HG02970 (cell line): ENCODE results near the gene NME3.
A peak's percentile ranks its signal among the peaks of the same experiment; 100 is the strongest.

Source experiments
- ATAC-seq: cut with Tn5 transposase; IDR thresholded peaks from one replicate; pipeline ENCODE4 v1.9.1; 2021; ENCODE audit warnings: mild to moderate bottlenecking, moderate library complexity, moderate number of reproducible peaks; ENCODE audit not compliant: unreplicated experiment, low FRiP score

Gene NME3

DNA sequence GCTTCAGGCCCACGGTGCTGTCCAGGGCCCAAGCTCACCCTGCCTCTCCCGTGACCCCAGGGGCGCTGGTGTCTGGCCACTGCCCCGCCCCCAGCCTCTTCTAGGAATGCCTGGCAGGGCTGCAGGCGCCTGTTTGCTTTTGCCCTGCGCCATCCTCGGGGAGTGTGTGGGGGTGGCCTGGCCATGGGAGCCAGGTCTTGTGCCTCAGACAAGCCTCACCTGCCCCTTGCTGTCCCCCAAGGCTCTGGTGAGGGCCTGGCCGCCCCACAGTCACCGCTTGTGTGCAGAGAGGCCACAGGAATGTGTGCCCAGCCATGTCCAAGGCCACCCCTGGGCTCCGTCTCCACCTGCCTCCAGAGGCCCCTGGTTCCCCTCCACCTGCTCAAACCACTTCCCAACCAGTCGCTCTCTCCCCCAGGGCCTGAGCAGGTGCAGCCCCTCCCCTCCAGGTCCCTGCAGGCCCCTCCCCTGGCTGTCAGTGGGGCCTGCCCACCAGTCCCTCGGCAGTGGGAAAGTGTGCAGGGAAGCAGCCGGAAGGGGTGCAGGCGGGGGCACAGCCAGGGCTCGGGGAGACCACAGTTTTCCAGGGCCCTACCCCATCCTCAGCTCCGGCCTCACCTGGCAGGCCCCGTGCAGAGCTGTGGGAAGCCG, 23.0 kb upstream of the NME3 start:
- ATAC-seq: no peak

DNA sequence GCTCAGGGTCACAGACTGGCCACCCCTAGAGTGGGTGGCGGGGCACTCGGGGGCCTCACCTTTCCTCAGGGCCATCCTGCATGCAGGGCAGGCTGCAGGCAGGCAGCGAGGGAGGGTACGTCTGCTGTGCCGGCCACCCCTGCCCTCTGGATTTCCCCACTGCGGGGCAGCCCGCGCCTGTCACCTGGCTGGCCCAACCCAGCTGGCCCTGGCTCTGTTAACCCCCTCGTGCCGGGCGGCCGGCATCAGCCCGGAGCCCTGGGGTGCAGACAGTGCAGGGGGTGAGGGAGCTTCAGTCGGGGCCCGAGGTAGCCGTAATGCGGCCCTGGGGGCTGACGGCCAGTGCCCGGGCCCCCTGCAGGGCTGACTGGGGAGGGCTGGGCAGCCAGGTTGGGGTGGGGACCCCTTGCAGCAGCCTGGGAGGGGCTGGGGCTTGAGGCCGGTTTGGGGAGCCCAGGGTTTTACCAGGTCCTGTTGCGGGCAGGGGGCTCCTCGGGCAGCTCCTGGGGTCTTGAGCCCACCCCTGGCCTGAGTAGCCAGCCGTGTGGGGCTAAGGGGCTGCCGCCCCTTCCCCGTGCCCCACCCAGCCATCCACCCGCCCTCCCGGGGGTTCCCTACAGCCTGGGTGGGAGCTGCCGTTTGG, 22.4 kb upstream of the NME3 start, which contains the start of gene IGFALS:
Gene IGFALS (minus strand): TSS at position 128 of the 643 bp plus-strand sequence. CDS start 53 bp downstream, at position 75.
- no peak for ATAC-seq

DNA sequence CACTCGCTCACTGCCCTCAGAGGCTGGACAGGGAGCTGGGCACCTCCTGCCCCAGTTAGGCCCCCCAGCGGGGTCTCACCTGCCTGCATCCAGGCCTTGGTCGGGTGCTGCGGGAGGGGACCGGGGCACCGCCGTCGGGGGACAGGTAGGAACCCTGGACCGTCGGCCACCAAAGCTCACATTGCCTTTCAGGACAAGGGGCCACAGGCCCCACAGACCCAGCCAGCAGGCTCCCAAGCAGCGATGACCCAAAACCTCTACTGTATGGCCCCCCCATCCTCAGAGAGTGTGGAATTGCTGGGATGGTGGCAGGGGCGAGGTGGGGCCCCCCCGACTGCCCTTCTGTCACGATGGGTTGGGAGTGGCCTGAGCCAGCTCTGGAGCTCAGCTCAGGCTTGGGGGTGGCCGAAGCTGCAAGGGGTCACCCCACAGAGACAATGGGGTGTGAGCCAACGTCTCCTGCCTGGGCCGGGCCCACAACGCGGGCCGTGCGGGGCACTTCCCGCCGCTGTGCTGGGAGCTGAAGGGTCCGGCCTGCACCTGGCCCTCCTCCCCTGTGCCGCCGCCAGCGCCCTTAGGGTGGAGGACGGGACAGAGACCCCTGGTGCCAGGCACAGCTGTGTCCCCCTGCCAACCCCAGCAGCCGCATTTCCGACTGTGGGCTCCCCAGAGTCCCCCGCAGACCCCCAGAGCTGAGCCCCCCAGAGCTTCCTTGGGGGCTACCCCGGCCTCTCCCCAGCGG, 21.7 kb upstream of the NME3 start:
- no peak for ATAC-seq

DNA sequence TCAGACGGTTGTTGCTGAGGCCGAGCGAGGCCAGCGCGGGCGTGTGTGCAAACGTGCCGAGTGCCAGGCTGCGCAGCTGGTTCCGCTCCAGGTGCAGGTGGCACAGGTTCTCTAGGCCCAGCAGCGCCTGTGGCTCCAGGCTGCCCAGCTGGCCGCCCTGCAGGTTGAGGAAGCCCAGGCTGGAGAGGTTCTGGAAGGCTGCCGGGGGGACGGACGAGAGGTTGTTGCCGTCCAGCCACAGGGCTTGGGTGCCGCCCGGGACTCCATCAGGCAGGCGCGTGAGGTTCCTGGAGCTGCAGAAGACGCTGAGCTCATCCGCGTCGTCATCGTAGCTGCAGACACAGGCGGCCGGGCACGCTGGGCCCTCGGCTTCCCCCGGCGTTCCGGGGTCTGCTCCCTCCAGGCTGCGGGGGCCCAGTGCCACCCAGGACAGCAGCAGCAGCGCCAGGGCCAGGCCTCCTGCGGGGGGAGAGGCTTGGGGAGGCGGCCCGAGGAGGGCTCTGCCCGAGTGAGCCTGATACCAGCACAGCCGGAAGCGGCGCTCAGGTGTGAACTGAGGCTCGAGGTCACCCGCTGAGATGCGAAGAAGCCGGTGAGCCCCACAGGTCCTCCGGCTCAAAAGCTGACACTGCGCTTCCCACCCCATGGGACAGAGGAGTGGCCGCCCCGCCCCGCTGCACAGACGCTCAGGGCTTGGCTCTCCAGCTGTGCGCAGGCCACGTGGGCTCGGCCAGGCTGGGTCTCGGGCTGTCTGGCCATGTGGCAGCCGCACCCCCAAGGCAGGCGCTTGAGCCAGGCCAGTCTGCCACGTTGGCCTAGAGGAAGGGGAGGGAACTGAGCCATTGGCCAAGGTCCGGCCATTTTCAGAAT, 20.8 kb upstream of the NME3 start:
- no peak for ATAC-seq

DNA sequence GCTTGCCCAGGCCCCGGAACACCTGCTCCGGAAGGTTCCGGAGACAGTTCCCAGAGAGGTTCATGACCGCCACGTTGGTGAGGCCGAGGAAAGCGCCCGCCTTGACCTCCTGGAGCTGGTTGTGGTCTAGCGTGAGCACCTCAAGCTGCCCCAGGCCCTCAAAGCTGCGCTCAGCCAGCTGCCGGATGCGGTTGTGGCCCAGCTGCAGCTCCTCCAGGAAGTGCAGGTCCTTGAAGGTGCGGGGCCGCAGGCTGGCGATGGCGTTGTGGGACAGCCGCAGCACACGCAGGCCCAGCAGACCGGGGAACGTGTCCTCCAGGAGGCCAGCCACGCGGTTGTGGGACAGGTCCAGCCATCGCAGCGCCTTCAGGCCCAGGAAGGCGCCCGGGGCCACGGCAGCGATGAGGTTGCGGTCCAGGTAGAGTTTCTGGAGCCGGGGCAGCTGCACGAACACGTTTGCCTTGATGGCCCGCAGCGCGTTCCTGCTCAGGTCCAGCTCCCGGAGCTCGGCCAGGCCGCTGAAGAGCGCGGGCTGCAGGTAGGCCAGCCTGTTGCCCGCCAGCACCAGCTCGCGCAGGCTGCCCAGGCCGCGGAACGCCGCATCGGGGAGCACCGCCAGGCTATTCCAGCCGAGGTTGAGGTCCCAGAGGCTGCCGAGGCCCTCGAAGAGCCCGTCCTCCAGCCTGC, 20.1 kb upstream of the NME3 start:
- ATAC-seq: no peak

DNA sequence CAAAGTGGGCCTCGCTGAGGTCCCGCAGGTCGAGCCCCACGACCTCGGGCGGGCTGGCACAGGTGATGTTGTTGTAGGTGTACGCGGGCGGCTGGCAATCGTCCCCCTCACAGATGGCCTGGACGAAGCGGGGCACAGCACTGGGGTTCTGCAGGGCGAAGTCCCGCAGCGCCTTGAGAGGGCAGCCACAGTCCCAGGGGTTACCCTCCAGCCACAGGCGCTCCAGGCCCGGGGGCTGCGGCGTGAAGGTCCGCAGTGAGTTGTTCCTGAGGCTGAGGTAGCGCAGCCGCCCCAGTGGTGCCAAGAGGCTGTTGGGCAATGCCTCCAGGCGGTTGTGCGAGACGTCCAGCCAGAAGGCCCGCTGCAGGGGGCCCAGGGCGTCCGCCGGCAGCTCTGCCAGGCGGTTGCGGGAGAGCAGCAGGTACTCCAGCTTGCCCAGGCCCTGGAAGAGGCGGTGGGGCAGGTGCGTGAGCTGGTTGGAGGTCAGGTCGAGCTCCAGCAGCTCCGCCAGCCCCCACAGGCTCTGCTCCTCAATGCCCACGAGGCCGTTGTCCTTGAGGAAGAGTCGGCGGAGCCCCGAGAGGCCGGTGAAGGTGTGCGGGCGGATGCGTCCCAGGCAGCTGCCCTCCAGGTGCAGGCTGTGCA, 19.4 kb upstream of the NME3 start:
- no peak for ATAC-seq

DNA sequence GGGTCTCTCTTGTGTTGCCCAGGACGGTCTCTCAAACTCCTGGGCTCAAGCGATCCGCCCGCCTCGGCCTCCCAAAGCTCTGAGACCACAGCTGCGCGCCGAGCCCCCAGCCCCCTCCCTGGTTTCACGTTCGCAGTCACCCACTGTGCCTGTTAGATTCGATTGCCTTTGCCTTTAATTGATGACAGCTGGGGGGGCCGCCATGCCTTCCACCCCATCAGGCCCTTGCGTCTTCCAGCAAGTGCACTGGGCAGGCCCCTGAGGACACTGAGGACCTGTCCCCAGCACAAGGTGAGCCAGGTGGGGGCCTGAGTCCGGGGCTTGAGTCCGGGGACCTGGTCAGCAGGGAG, 18.9 kb upstream of the NME3 start:
- no peak for ATAC-seq

DNA sequence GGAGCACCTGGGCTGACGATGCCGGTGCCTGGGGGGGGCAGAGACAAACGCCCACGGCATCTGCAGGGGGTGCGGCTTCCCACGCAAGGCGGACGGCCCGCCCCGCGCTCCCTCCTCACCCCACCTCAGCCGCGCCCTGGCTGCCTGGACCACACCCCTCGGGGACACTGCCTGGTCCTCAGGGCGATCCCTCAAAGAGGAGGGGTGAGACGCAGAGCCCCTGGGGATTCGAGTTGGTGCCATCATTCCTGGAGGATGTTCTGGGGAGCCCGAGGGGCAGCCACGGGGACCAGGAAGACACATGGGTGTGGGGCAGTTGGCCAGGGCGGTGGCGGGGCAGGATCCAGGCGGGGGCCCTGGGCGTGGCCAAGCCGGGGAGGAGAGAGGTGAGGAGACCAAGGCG, 18.3 kb upstream of the NME3 start:
- ATAC-seq: no peak

DNA sequence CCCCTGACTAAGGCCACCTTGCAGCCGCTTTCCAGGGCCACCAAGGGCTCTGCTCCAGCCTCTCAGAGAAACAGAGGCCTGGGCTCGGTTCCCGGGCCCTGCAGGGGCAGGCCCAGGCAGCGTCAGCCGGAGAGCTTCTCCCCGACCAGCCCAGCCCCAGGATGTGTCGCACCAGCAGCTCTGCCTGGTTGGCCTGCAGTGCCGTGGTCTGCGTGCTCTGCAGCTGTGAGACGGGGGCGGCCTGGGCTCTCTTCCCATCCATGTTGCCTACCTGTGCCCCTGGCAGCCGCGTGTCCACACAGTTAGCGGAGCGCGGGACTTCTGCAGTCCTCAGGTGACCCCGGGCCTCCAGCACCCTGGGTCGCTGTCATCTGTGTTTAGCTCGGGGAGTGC, 17.4 kb upstream of the NME3 start:
- no peak for ATAC-seq

DNA sequence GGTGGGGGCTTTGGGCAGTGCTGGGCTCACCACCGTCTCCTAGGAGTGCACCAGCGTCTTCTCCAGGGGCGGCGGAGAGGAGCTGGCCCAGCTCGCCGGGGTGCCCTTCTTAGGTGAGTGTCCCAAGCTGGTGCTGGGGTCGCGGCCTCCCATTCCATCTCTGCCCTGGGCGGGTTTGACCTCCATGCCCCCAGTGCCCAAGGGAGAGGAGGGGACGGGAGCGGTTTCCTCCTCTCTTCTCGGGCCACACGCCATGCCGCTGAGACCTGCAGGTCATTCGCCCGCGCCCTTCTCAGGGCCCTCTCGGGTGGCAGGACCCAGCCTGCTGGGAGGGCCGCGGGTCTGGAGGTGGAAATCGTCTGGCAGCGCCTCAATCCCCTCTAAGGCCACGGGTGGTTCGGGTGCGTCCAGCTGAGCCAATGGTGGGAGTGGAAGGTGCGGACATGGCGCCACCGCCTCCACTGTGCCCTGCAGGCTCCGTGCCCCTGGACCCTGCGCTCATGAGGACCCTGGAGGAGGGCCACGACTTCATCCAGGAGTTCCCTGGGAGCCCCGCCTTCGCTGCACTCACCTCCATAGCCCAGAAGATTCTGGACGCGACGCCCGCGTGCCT, 16.9 kb upstream of the NME3 start:
- no peak for ATAC-seq

DNA sequence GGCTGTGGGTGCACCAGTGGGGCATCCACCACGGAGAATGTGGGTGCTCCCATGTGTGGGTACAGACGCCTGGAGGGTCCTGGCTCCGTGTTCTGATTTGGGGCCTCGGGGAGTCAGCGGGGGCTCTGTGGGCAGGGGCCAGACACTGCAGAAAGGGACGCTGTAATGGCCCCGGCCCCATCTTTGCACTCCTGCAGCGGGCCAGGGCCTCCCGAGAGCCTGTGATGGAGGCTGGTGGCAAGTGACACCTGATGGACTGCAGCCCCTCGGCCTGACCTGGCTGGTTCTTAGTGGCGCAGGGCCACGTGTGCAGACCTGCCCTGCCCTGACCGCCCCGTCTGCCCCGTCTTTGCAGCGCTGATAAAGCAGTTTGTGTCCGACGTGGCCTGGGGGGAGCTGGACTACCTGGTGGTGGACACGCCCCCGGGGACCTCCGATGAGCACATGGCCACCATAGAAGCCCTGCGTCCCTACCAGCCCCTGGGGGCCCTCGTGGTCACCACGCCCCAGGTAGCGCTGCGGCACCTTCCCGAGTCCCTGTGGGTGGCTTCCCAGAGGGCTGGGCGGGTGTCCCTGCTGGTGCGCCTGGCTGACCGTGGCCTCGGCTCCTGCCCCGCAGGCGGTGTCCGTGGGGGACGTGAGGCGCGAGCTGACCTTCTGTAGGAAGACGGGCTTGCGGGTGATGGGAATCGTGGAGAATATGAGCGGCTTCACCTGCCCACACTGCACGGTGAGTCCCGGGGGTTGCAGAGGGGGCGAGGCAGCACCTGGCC, 16.2 kb upstream of the NME3 start:
- ATAC-seq: no peak

DNA sequence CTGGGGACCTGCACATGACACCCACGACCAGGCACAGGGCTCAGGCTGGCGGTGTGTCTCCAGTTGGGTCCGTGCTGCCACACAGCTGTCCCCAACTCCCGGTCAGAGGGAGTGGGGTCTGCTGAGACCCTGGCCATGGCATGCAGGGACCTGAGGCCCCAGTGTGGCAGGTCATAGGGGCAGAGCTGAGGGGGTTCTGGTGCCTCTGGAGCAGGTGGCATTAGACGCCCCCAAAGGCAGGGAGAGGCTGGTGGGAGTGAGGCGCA, 15.6 kb upstream of the NME3 start:
- ATAC-seq: no peak

DNA sequence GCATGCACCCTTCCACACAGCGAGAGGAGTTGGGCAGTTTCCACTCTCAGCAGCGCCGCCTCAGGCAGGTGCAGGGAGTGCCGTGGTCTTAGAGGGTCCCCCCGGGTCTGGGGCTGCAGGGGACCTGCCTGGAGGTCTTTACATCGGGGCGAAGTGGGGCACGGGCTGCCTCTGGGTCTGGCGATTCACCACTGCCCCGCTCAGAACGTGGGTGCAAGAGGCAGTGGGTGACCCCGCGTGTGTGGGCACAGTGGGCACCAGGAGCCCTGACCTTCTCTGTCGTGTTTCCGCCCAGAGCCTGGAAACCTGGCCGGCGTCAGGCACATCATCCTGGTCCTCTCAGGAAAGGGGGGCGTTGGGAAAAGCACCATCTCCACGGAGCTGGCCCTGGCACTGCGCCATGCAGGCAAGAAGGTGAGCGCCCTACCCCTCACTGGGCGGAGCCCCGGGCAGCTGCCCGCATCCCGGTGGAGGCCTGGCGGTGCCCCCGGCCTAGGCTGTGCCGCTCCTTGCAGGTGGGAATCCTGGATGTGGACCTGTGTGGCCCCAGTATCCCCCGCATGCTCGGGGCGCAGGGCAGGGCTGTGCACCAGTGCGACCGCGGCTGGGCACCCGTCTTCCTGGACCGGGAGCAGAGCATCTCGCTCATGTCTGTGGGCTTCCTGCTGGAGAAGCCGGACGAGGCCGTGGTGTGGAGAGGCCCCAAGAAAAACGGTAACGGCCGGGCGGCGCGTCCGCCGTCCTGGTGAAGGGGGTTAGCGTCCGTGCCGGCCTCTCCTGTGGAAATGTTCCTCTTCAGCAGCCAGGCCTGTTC, 15.1 kb upstream of the NME3 start:
- no peak for ATAC-seq

DNA sequence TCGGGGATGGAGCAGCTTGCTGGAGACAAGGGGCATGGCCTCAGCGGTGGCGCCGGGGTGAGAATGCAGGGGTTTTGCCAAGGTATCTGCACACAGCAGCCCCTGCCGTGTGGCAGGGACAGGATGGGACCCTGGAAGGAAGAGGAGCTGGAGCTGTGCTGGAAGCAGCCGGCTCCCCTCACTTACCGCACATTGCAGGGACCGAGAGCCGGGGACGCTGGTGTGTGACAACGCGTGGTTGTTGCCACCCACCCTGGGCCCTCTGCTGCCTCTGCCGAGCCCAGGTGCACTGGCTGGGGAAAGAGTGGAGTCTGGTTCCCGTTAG, 14.5 kb upstream of the NME3 start:
- ATAC-seq: no peak

DNA sequence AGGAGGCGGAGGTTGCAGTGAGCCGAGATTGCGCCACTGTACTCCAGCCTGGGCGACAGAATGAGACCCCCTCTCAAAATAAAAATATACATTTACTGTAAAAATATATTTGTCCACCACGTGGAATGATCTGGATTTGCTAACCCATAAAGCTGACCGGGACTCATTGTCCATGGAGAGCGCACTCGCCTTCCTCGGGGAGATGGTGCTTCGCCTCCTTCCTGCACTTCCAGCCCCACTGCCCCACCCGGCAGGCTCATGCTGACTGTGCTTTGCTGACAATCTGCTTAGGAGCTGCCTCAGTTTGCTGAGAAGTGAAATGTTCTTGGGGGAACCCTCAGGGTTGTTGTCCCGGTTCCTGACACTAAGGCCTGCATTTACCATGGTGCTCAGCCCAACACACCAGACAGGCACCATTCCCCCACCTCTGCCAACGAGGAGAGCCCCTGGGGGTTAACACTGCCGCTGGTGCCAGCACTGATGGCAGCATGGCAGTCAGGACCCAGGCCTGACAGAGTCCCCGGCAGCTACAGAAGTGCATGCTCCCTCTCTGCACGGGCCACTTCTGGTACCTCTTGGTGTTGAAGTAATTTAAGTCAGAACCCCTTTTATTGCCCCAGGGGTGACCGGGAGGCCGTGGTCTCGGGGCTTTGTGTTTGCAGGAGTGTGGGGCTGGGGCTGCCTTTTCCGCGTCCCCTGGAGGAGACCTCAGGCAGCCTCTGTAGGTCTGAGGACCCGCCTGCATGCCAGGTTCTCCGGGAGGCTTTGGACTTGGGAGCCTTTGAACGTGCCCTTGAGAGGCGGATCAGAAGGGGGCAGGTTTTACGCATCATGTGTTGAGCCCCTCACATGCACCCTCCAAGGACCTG, 13.9 kb upstream of the NME3 start:
- ATAC-seq: no peak

DNA sequence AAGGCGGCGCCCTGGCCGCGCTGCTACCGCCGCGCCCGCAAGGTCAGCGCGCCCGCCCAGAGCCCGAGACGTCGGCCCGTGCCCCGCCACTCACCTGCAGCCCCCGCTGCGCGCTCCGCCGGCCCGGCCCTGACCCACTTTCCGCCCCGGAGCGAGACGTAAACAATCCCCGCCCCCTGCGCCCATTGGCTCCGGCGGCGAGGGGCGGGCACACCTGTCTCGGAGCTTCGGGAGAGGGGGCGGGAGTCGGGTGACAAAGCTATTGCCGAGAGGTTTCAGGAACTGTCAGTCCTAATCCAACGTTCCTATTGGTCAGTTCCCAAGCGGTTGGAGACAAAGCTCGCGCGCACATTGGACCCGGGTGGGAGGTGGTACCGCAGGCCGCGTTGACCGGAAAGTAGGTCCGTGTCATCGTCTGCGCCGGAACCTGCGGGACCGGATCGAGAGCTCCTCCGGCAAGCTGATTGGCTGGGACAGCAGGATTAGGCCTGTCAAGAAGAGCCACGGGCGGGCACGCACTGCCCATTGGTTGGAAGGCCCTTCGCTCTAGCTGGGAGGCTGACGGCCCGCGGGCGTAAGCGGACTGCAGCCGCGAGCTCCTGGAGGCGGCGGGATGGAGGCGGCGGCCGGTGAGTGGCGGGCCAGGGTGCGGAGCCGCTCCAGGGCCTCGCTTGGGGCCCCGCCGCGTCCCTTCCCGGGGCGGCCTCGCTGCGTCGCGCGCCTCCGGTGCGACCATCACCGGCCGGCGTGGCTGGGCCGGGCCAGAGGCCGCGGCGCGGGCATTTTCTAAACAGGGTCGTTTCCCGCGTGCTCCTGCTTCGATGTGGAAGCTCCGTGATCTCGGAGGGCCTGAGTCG, 11.3 kb upstream of the NME3 start, which contains the start of the genes NUBP2 and SPSB3:
Gene NUBP2 (plus strand): TSS at position 553 of the 857 bp plus-strand sequence. CDS start 61 bp downstream, at position 614.
Gene SPSB3 (minus strand): TSS at position 164 of the 857 bp plus-strand sequence. CDS start 1,088 bp downstream, outside the sequence.
- peak; percentile 83 for ATAC-seq
